Panc1 (cell line): ENCODE results near the gene SEC14L5. TPM values are rescaled to one million over a fixed set of nuclear protein-coding genes. Genes with fewer than 3 reads are reported as not detected.

Source experiments
- ATAC-seq: fragments of 200-7000 bp; cut with Tn5 transposase; 2 replicates; pipeline ENCODE4 v1.9.1; 2020; ENCODE audit warnings: mild to moderate bottlenecking, moderate library complexity
- BruUV-seq: library from RNA; stranded (reverse); fragments of 400-500 nt; replicated peaks from 2 replicates; lab custom pipeline; 2021; lab: Mats Ljungman, UMichigan
- CTCF ChIA-PET: fragments of 300-600 bp; sonication (Branson Sonifier 250); formaldehyde crosslinking; loops from one replicate; lab custom pipeline; 2022; ENCODE audit warnings: antibody characterized with exemption; lab: Charles Lee
- POLR2A ChIA-PET: fragments of 300-600 bp; sonication (Branson Sonifier 250); formaldehyde crosslinking; loops from one replicate; lab custom pipeline; 2022; ENCODE audit warnings: antibody characterized with exemption; lab: Charles Lee
- DNase-seq: peaks from one replicate; pipeline ENCODE4 v3.0.0-alpha.2; 2010; ENCODE audit warnings: low read depth, low spot score
- H3K27ac ChIP-seq: 2 replicates; pipeline ENCODE4 v1.5.1; 2011; ENCODE audit warnings: mild to moderate bottlenecking, low read length, inconsistent platforms
- H3K27me3 ChIP-seq: fragments of 200-500 bp; sonication (Bioruptor generic); 2 replicates; pipeline ENCODE4 v1.6.0; 2014; ENCODE audit warnings: low read length, inconsistent platforms; ENCODE audit not compliant: control insufficient read depth, insufficient read depth
- H3K36me3 ChIP-seq: fragments of 200-500 bp; sonication (Bioruptor generic); 2 replicates; pipeline ENCODE4 v1.5.1; 2014; ENCODE audit warnings: inconsistent platforms, mild to moderate bottlenecking, low read length, moderate library complexity; ENCODE audit not compliant: control insufficient read depth, insufficient read depth
- H3K4me1 ChIP-seq: 2 replicates; pipeline ENCODE4 v1.5.1; 2011; ENCODE audit warnings: inconsistent platforms, mild to moderate bottlenecking, low read length, moderate library complexity; ENCODE audit not compliant: control insufficient read depth, insufficient read depth
- H3K4me3 ChIP-seq, 2 experiments: 2 replicates each; pipeline ENCODE4 v1.5.1; 2011 to 2012; ENCODE audit warnings: low read depth in 2 of 2, low read length in 2 of 2, mild to moderate bottlenecking in 2 of 2, inconsistent platforms in 1 of 2, moderate library complexity in 1 of 2
- H3K9me3 ChIP-seq: fragments of 200-500 bp; sonication (Bioruptor generic); 2 replicates; pipeline ENCODE4 v1.5.1; 2014; ENCODE audit warnings: low read depth, mild to moderate bottlenecking, inconsistent platforms, low read length, moderate library complexity; ENCODE audit not compliant: control insufficient read depth, insufficient read depth
- POLR2AphosphoS5 ChIP-seq: IDR thresholded peaks from 2 replicates; pipeline ENCODE4 v1.6.1; 2012; ENCODE audit warnings: mild to moderate bottlenecking, low read depth, low read length, moderate library complexity
- SIN3A ChIP-seq: IDR thresholded peaks from 2 replicates; pipeline ENCODE4 v1.6.1; 2012; ENCODE audit warnings: low read depth, mild to moderate bottlenecking, low read length, moderate library complexity, borderline replicate concordance; ENCODE audit not compliant: insufficient read depth
- TCF7L2 ChIP-seq: IDR thresholded peaks from 2 replicates; pipeline ENCODE4 v1.6.1; 2011; ENCODE audit warnings: mild to moderate bottlenecking, low read depth, low read length, inconsistent platforms
- in situ Hi-C: cut with HindIII; loops from 2 replicates; pipeline ENCODE4 v1.10.0; 2016; ENCODE audit warnings: low sequenced_read_pairs, low pct_unique_long_range_greater_than_20kb
- intact Hi-C: fragments of 100-400 bp; cut with micrococcal nuclease; formaldehyde crosslinking; loops from one replicate; pipeline ENCODE4 v1.10.0; 2022; ENCODE audit not compliant: unreplicated experiment
- total RNA-seq: library from RNA; stranded (reverse); gene quantifications from one replicate; pipeline ENCODE4 v1.2.1, GENCODE V29; 2021; ENCODE audit not compliant: unreplicated experiment
- TF ChIP-seq, protein P1 (sequence below), 2 experiments: IDR thresholded peaks; 2 replicates each; pipeline ENCODE4 v1.6.1; 2011 to 2012; ENCODE audit warnings: low read depth in 2 of 2, control low read depth in 1 of 2, low read length in 1 of 2, mild to moderate bottlenecking in 1 of 2, moderate library complexity in 1 of 2; ENCODE audit not compliant: insufficient read depth in 1 of 2
- TF ChIP-seq, protein P2 (sequence below): fragments of 450-650 bp; IDR thresholded peaks from 2 replicates; pipeline ENCODE4 v1.5.1; 2017; ENCODE audit warnings: mild to moderate bottlenecking

Gene SEC14L5
- total RNA-seq, 1 experiment from 2014 or later: 0.26 TPM

DNA sequence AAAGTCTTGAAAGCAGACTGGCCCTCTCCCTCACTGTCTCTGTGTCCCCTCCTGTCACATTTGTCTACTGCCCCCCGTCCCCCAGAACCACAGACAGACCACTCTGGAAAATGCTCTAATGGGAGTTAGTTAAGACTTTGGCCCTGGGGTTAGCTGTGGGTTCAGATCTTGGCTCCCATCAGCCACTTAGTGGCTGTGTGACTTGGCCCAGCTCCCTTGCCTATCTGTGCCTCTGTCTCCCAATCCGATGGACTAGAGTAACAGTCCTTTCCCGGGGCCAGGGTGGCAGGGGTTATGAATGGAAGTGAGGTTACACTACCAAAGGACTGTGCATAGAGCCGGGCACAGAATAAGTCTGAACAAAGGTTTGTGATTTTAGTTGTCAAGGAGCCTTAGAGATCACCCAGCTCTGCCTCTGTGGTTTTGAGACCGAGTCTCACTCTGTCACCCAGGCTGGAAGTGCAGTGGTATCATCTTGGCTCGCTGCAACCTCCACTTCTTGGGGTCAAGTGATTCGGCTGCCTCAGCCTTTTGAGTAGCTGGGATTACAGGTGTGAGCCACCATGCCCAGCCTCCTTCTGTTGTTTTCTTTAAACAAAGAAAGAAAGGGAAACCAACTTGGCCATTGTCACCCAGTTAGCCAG lies 44.9 kb upstream of the SEC14L5 start:
- no TSS peak for BruUV-seq
- TF ChIP-seq TCF7L2 (no peak), SIN3A (no peak), POLR2AphosphoS5 (no peak)
- TF ChIP-seq, protein P1, sequence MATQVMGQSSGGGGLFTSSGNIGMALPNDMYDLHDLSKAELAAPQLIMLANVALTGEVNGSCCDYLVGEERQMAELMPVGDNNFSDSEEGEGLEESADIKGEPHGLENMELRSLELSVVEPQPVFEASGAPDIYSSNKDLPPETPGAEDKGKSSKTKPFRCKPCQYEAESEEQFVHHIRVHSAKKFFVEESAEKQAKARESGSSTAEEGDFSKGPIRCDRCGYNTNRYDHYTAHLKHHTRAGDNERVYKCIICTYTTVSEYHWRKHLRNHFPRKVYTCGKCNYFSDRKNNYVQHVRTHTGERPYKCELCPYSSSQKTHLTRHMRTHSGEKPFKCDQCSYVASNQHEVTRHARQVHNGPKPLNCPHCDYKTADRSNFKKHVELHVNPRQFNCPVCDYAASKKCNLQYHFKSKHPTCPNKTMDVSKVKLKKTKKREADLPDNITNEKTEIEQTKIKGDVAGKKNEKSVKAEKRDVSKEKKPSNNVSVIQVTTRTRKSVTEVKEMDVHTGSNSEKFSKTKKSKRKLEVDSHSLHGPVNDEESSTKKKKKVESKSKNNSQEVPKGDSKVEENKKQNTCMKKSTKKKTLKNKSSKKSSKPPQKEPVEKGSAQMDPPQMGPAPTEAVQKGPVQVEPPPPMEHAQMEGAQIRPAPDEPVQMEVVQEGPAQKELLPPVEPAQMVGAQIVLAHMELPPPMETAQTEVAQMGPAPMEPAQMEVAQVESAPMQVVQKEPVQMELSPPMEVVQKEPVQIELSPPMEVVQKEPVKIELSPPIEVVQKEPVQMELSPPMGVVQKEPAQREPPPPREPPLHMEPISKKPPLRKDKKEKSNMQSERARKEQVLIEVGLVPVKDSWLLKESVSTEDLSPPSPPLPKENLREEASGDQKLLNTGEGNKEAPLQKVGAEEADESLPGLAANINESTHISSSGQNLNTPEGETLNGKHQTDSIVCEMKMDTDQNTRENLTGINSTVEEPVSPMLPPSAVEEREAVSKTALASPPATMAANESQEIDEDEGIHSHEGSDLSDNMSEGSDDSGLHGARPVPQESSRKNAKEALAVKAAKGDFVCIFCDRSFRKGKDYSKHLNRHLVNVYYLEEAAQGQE (IDR thresholded peaks at IDR 0.05; ENCODE audit: insufficient read depth in 1 of 2, low read depth in 2 of 2, low read length in 1 of 2): no peak
- TF ChIP-seq, protein P2, sequence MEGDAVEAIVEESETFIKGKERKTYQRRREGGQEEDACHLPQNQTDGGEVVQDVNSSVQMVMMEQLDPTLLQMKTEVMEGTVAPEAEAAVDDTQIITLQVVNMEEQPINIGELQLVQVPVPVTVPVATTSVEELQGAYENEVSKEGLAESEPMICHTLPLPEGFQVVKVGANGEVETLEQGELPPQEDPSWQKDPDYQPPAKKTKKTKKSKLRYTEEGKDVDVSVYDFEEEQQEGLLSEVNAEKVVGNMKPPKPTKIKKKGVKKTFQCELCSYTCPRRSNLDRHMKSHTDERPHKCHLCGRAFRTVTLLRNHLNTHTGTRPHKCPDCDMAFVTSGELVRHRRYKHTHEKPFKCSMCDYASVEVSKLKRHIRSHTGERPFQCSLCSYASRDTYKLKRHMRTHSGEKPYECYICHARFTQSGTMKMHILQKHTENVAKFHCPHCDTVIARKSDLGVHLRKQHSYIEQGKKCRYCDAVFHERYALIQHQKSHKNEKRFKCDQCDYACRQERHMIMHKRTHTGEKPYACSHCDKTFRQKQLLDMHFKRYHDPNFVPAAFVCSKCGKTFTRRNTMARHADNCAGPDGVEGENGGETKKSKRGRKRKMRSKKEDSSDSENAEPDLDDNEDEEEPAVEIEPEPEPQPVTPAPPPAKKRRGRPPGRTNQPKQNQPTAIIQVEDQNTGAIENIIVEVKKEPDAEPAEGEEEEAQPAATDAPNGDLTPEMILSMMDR: no peak
- Histone ChIP-seq H3K4me1 (no peaks in the 10 kb centered on the region; the same call in 1 of the 2 replicates), H3K27ac (no peak overlapping the region), H3K9me3 (no peaks in the 10 kb centered on the region), H3K4me3 (no peak overlapping the region), H3K27me3 (no peaks in the 10 kb centered on the region), H3K36me3 (no peaks in the 10 kb centered on the region)
- no peak for DNase-seq
- intact Hi-C loops: no loop called here
- in situ Hi-C loops: no loop called here
- ChIA-PET POLR2A (interaction anchor here (0.6 kb wide), 2 partner anchors 140 to 179 kb away, joined by 3 to 20 read pairs; partner anchors contain the start of genes ANKS3 and DNAAF8), CTCF (interaction anchor here (0.7 kb wide), 1 partner anchor 141 kb away, joined by 3 read pairs; no protein-coding TSS in a partner anchor)
- no peak for ATAC-seq

DNA sequence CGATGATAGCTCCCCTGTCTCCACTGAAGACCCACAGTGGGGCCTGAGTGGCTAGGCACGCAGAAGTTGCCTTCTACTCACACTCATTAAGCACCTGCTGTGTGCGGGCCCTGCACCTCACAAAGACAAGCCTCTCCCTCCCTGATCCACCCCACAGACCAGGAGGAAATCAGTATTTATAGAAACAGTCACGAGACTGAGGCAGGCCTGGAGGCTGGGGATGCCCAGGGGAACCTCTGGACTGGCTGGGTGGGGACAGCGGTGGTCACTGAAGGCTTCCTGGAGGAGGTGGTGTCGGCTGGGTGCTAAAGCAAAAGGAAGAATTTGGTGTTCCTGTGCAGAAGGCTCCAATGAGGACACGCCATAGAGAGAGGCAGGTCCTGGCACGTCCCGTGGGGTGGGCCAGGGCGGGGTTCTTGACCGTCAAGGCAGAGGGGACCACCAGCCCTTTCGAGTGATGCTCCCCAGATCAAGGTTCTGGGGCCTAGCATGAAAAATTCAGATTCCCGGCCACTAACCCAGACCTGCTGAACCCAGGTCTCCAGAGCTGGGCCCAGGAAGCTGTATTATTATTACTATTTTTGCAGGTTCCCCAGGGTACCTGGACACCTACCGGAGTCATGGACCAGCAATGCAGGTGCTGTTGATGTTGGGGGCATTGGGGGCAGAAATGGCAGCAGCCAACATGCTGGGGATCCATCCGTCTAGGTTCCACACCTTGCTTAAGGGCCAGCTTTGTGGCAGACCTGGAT lies 44.2 kb upstream of the SEC14L5 start:
- no TSS peak for BruUV-seq
- TF ChIP-seq POLR2AphosphoS5 (no peak), TCF7L2 (no peak), SIN3A (no peak)
- TF ChIP-seq, protein P2: no peak
- TF ChIP-seq, protein P1 (IDR thresholded peaks at IDR 0.05; ENCODE audit: insufficient read depth in 1 of 2, low read depth in 2 of 2, low read length in 1 of 2): no peak
- Histone ChIP-seq H3K27me3 (no peaks in the 10 kb centered on the region), H3K4me3 (no peak overlapping the region), H3K36me3 (no peaks in the 10 kb centered on the region), H3K27ac (no peak overlapping the region), H3K4me1 (no peaks in the 10 kb centered on the region; the same call in 1 of the 2 replicates), H3K9me3 (no peaks in the 10 kb centered on the region)
- ChIA-PET POLR2A (interaction anchor here (0.6 kb wide), 1 partner anchor 140 kb away, joined by 20 read pairs; no protein-coding TSS in a partner anchor), CTCF (no interaction called here)
- intact Hi-C loops: no loop called here
- ATAC-seq: 0 out of 2 replicates have a peak, but pooled peaks have one; percentile 6
- DNase-seq: no peak
- in situ Hi-C loops: no loop called here
